GM12865 (cell line): Measurements from ENCODE around the gene BMPER.

ENCODE experiments used
- DNase-seq: peaks from one replicate; pipeline ENCODE4 v3.0.0; 2010; ENCODE audit warnings: low read depth
- H3K4me3 ChIP-seq: 2 replicates; pipeline ENCODE4 v1.5.1; 2011; ENCODE audit warnings: mild to moderate bottlenecking, low read depth, low read length, control low read depth
- TF ChIP-seq, protein P1 (sequence below): IDR thresholded peaks from 2 replicates; pipeline ENCODE4 v1.5.1; 2011; ENCODE audit warnings: low read length, control low read depth, low read depth, inconsistent platforms; ENCODE audit not compliant: insufficient read depth; ENCODE audit errors: missing control alignments

Gene BMPER

GRCh38 chr7:34117573-34117972 lies 212.2 kb downstream of the BMPER start:
- H3K4me3 ChIP-seq = no peak overlapping the region
- TF ChIP-seq, protein P1, sequence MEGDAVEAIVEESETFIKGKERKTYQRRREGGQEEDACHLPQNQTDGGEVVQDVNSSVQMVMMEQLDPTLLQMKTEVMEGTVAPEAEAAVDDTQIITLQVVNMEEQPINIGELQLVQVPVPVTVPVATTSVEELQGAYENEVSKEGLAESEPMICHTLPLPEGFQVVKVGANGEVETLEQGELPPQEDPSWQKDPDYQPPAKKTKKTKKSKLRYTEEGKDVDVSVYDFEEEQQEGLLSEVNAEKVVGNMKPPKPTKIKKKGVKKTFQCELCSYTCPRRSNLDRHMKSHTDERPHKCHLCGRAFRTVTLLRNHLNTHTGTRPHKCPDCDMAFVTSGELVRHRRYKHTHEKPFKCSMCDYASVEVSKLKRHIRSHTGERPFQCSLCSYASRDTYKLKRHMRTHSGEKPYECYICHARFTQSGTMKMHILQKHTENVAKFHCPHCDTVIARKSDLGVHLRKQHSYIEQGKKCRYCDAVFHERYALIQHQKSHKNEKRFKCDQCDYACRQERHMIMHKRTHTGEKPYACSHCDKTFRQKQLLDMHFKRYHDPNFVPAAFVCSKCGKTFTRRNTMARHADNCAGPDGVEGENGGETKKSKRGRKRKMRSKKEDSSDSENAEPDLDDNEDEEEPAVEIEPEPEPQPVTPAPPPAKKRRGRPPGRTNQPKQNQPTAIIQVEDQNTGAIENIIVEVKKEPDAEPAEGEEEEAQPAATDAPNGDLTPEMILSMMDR = no peak
- DNase-seq = no peak

GRCh38 chr7:34121366-34121765 lies 216.0 kb downstream of the BMPER start:
- no peak overlapping the region for H3K4me3 ChIP-seq
- TF ChIP-seq, protein P1 = no peak
- no peak for DNase-seq

- no peak for DNase-seq
- TF ChIP-seq, protein P1 = no peak
- no peak overlapping the region for H3K4me3 ChIP-seq
Observed at GRCh38 chr7:34123316-34123715, 218.0 kb downstream of the BMPER start.

DNA sequence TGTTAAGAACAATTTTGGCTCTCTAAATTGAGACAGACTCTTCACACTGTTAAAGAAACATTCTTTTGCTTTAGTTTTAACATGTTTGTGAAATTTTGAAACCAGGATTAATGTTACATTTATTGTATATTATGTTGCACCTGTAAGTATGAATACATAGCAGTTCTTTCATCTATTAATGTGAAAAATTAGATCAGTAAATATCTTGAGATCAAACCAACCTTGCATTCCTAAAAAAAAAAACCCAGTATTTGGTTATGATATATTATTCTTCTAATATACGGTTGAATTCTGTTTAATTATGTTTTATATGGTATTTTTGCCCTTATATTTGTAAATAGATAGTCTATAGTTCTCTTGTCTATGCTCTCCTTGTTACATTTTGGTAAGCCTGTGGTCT lies 219.4 kb downstream of the BMPER start:
- no peak for DNase-seq
- TF ChIP-seq, protein P1 = no peak
- H3K4me3 ChIP-seq = no peak overlapping the region

DNA sequence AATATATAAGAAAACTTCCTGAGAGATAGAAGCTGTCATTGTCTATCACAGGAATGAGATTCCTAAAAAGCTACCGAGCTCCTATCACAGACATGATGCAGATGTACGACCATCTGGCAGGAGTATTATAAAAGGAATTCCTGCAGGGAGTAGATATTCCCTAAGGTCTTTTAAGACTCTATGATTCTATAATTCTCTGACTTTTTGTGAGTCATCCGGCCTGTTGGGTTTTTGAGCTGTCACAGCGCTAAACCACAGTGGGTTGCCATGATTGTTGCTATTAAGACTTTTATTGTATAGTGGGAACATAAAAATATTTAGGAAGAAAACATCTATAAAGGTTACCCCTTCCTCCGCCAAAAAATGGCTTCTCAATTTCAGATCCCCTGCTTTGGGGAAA lies 223.4 kb downstream of the BMPER start:
- DNase-seq = no peak
- TF ChIP-seq, protein P1 = no peak
- no peak overlapping the region for H3K4me3 ChIP-seq

- DNase-seq = no peak
- TF ChIP-seq, protein P1 = no peak
- H3K4me3 ChIP-seq = no peak overlapping the region
Observed at GRCh38 chr7:34130558-34131295, 225.4 kb downstream of the BMPER start.

DNA sequence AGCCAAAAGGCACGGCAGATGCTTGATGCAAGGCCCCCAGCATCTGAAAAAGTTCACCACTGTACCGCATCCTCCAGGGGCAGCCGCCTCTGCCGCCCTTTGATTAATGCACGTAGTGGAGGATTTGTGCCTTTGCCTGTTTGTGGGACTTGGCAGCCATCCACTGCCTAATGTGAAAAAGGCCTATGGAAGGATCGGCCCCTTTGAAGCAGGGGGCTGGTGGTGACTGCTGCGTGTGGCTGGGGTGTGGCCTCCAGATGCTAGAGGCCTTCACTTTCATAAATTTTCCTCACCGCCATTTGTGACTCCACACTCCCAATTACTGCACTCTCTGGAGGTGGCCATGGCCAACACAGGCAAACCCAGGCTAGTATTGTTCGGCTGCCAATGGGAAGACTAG lies 226.0 kb downstream of the BMPER start:
- TF ChIP-seq, protein P1 = no peak
- no peak overlapping the region for H3K4me3 ChIP-seq
- DNase-seq = no peak
